SK-N-SH treated with all-trans-retinoic acid at 6 μM for 48 hours (cell line): ENCODE results near the gene GDPGP1.

Experiments used
- ARNTL ChIP-seq: fragments of 450-650 bp; formaldehyde crosslinking; IDR thresholded peaks from 2 replicates; pipeline ENCODE4 v1.5.0; 2020; ENCODE audit warnings: low read depth, mild to moderate bottlenecking, moderate library complexity, borderline replicate concordance
- RARB ChIP-seq: fragments of 250-450 bp; sonication (Bioruptor Pico); IDR thresholded peaks from 2 replicates; pipeline ENCODE4 v1.8.0; 2021; ENCODE audit warnings: mild to moderate bottlenecking, moderate library complexity
- ZFP3 ChIP-seq: fragments of 250-450 bp; sonication (Bioruptor Pico); IDR thresholded peaks from 2 replicates; pipeline ENCODE4 v1.5.0; 2020; ENCODE audit warnings: mild to moderate bottlenecking, moderate library complexity

DNA sequence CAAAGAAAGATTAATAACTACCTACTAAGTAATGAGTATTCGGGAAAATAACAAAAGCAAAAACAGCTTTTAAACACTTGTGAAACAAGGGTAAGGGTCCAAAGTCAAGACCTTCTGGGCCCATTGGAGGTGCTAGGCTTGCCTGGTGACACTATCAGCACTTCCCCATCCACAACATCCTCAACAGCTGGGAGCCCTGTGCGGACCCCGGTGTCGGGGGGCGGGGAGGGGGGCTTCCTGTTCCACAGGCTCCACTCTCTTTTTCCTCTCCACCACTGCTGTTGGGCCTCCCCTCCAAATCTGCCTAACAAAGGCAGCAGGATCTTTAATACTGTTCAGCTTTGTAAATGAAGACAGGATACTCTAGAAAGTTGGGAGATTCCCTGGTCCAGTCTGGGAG is 53.1 kb downstream of the GDPGP1 start:
- TF ChIP-seq RARB (CRISPR knock-in tag) = no peak
- TF ChIP-seq ARNTL = no peak
- TF ChIP-seq ZFP3 = no peak
